22Rv1 (cell line): Measurements from ENCODE around the gene ABCB8.

Source experiments
- ZFX ChIP-seq: fragments of 450-650 bp; IDR thresholded peaks from 2 replicates; pipeline ENCODE4 v1.6.1; 2017; ENCODE audit warnings: antibody characterized with exemption, borderline replicate concordance
- TF ChIP-seq, protein P1 (sequence below): fragments of 450-650 bp; IDR thresholded peaks from 2 replicates; pipeline ENCODE4 v1.5.1; 2017; ENCODE audit warnings: mild to moderate bottlenecking

DNA sequence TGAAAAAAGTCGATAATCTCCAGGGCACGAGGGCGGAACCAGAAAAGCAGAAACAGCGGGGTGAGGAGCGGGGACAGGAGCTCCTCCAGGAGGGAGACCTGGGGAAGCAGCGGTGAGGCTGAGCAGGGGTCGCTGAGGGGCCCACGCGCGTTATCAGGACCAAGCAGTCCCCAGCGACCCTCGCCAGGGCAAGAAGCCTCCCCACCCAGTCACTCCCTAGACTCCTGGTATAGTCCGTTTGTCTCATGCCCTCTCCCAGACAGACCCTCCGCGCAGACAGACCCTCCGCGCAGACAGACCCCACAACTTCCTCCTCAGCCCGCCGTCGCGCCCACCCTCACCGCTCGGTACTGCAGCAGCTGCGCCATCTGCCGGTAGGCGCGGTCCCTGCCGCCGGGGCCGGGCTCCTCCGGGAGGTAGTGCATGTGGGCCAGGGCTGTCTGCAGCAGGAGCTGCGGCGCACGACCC, 10.3 kb upstream of the ABCB8 start:
- TF ChIP-seq, protein P1, sequence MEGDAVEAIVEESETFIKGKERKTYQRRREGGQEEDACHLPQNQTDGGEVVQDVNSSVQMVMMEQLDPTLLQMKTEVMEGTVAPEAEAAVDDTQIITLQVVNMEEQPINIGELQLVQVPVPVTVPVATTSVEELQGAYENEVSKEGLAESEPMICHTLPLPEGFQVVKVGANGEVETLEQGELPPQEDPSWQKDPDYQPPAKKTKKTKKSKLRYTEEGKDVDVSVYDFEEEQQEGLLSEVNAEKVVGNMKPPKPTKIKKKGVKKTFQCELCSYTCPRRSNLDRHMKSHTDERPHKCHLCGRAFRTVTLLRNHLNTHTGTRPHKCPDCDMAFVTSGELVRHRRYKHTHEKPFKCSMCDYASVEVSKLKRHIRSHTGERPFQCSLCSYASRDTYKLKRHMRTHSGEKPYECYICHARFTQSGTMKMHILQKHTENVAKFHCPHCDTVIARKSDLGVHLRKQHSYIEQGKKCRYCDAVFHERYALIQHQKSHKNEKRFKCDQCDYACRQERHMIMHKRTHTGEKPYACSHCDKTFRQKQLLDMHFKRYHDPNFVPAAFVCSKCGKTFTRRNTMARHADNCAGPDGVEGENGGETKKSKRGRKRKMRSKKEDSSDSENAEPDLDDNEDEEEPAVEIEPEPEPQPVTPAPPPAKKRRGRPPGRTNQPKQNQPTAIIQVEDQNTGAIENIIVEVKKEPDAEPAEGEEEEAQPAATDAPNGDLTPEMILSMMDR: peak; percentile 100
- TF ChIP-seq ZFX: no peak
